ENCODE data around the gene SAFB2. TPM values are rescaled to one million over a fixed set of nuclear protein-coding genes. Genes with fewer than 3 reads are reported as not detected.

The SAFB2 gene
- total RNA-seq, 4 donors from 2014 or later: 22.9 to 105 (median 28.8) TPM

- peaks cover 100% of the 10 kb centered on the region for H3K36me3 ChIP-seq
Observed at GRCh38 chr19:5655412-5655811, 32.8 kb upstream of the SAFB2 start.

GRCh38 chr19:5654931-5655330 is 32.4 kb upstream of the SAFB2 start:
- peaks cover 100% of the 10 kb centered on the region for H3K36me3 ChIP-seq
- WGBS: 94% methylated on average over 5 of the region's 5 CpGs
- no peaks in the 10 kb centered on the region for H3K4me1 ChIP-seq

More at GRCh38 chr19:5655412-5655811, 32.8 kb upstream of the SAFB2 start:
- Histone ChIP-seq H3K4me3 (no peak overlapping the region), H3K27ac (no peak overlapping the region), H3K27me3 (no peaks in the 10 kb centered on the region), H3K9me3 (no peaks in the 10 kb centered on the region), H3K4me1 (no peaks in the 10 kb centered on the region)
- 80% methylated on average over 5 of the region's 5 CpGs for WGBS
- DNase-seq (ENCODE audit: low spot score in 2 of 2): peak in 1 of 2 donors; percentile 22
- TF ChIP-seq CTCF (IDR thresholded peaks at IDR 0.05) (no peak), POLR2AphosphoS5 (IDR thresholded peaks at IDR 0.05) (no peak), POLR2A (IDR thresholded peaks at IDR 0.05) (no peak), EP300 (IDR thresholded peaks at IDR 0.05) (no peak)

GRCh38 chr19:5652261-5652660 is 29.7 kb upstream of the SAFB2 start:
- no peaks in the 10 kb centered on the region for H3K27me3 ChIP-seq
- no peak for TF ChIP-seq EP300 (IDR thresholded peaks at IDR 0.05)
- no peak for TF ChIP-seq POLR2A (IDR thresholded peaks at IDR 0.05)
- TF ChIP-seq POLR2AphosphoS5 (IDR thresholded peaks at IDR 0.05): no peak
- H3K4me1 ChIP-seq: no peaks in the 10 kb centered on the region
- WGBS: 90% methylated on average over 10 of the region's 10 CpGs
- H3K36me3 ChIP-seq: peaks cover 92% of the 10 kb centered on the region
- H3K4me3 ChIP-seq: no peak overlapping the region
- H3K27ac ChIP-seq: no peak overlapping the region
- H3K9me3 ChIP-seq: no peaks in the 10 kb centered on the region
- peak in 1 of 2 donors; percentile 48 for DNase-seq (ENCODE audit: low spot score in 2 of 2)

More at GRCh38 chr19:5654931-5655330, 32.4 kb upstream of the SAFB2 start:
- H3K9me3 ChIP-seq: no peaks in the 10 kb centered on the region
- H3K4me3 ChIP-seq: no peak overlapping the region
- no peak overlapping the region for H3K27ac ChIP-seq
- peak in 1 of 2 donors; percentile 40 for DNase-seq (ENCODE audit: low spot score in 2 of 2)
- TF ChIP-seq CTCF (IDR thresholded peaks at IDR 0.05) (no peak), POLR2AphosphoS5 (IDR thresholded peaks at IDR 0.05) (no peak), EP300 (IDR thresholded peaks at IDR 0.05) (no peak), POLR2A (IDR thresholded peaks at IDR 0.05) (no peak)
- no peaks in the 10 kb centered on the region for H3K27me3 ChIP-seq

- WGBS: 85% methylated on average over 5 of the region's 5 CpGs
- peak in 1 of 2 donors; percentile 28 for DNase-seq (ENCODE audit: low spot score in 2 of 2)
Observed at GRCh38 chr19:5651361-5651760, 28.8 kb upstream of the SAFB2 start.

GRCh38 chr19:5648464-5648863 is 25.9 kb upstream of the SAFB2 start:
- no peaks in the 10 kb centered on the region for H3K4me1 ChIP-seq
- no peak overlapping the region for H3K27ac ChIP-seq
- WGBS: 98% methylated on average over 11 of the region's 11 CpGs
- H3K9me3 ChIP-seq: no peaks in the 10 kb centered on the region
- DNase-seq (ENCODE audit: low spot score in 2 of 2): no peak
- no peak overlapping the region for H3K4me3 ChIP-seq
- no peaks in the 10 kb centered on the region for H3K27me3 ChIP-seq
- peaks cover 92% of the 10 kb centered on the region for H3K36me3 ChIP-seq
- TF ChIP-seq POLR2A (IDR thresholded peaks at IDR 0.05) (no peak), POLR2AphosphoS5 (IDR thresholded peaks at IDR 0.05) (no peak), CTCF (IDR thresholded peaks at IDR 0.05) (no peak), EP300 (IDR thresholded peaks at IDR 0.05) (no peak)

More at GRCh38 chr19:5651361-5651760, 28.8 kb upstream of the SAFB2 start:
- TF ChIP-seq CTCF (IDR thresholded peaks at IDR 0.05) (no peak), EP300 (IDR thresholded peaks at IDR 0.05) (no peak), POLR2AphosphoS5 (IDR thresholded peaks at IDR 0.05) (no peak), POLR2A (IDR thresholded peaks at IDR 0.05) (no peak)
- H3K36me3 ChIP-seq: peaks cover 92% of the 10 kb centered on the region
- H3K4me1 ChIP-seq: no peaks in the 10 kb centered on the region
- no peaks in the 10 kb centered on the region for H3K27me3 ChIP-seq
- H3K27ac ChIP-seq: no peak overlapping the region
- H3K9me3 ChIP-seq: no peaks in the 10 kb centered on the region
- H3K4me3 ChIP-seq: no peak overlapping the region

GRCh38 chr19:5646703-5647102 is 24.1 kb upstream of the SAFB2 start:
- peaks cover 2% of the 10 kb centered on the region for H3K4me1 ChIP-seq
- H3K36me3 ChIP-seq: peaks cover 87% of the 10 kb centered on the region
- H3K9me3 ChIP-seq: no peaks in the 10 kb centered on the region

More at GRCh38 chr19:5646703-5647102, 24.1 kb upstream of the SAFB2 start:
- TF ChIP-seq EP300 (IDR thresholded peaks at IDR 0.05): no peak
- TF ChIP-seq POLR2AphosphoS5 (IDR thresholded peaks at IDR 0.05): no peak
- no peak for TF ChIP-seq CTCF (IDR thresholded peaks at IDR 0.05)
- no peak for TF ChIP-seq POLR2A (IDR thresholded peaks at IDR 0.05)
- H3K4me3 ChIP-seq: no peak overlapping the region
- WGBS: 87% methylated on average over 4 of the region's 4 CpGs
- H3K27ac ChIP-seq: no peak overlapping the region
- no peaks in the 10 kb centered on the region for H3K27me3 ChIP-seq
- DNase-seq (ENCODE audit: low spot score in 2 of 2): peak in 1 of 2 donors; percentile 19
